Mucosa of stomach (tissue), 1 donor: ENCODE measurements around the gene INTS7.
"Not testable (repeated sequence)": the region's sequence is repeated elsewhere in the genome, so short reads cannot be mapped to it uniquely, and the experiment has no call there.

ENCODE experiments used
- H3K27me3 ChIP-seq: one replicate; pipeline ENCODE4 v1.7.0; 2013; ENCODE audit warnings: mild to moderate bottlenecking, low read length; ENCODE audit not compliant: control insufficient read depth, insufficient read depth
- H3K36me3 ChIP-seq: one replicate; pipeline ENCODE4 v1.7.0; 2013; ENCODE audit warnings: low read length; ENCODE audit not compliant: control insufficient read depth, insufficient read depth
- H3K4me1 ChIP-seq: one replicate; pipeline ENCODE4 v1.7.0; 2013; ENCODE audit warnings: mild to moderate bottlenecking, low read length; ENCODE audit not compliant: control insufficient read depth, insufficient read depth
- H3K4me3 ChIP-seq: one replicate; pipeline ENCODE4 v1.7.0; 2013; ENCODE audit warnings: low read length
- H3K9ac ChIP-seq: one replicate; pipeline ENCODE4 v1.7.0; 2013; ENCODE audit warnings: mild to moderate bottlenecking, low read length, moderate library complexity
- H3K9me3 ChIP-seq: one replicate; pipeline ENCODE4 v1.7.0; 2013; ENCODE audit warnings: mild to moderate bottlenecking, low read length, moderate library complexity; ENCODE audit not compliant: control insufficient read depth
- donor health status: Pancreatic carcinoma.

INTS7 gene

GRCh38 chr1:212030936-212031528 is 4.3 kb downstream of the INTS7 start:
- Histone ChIP-seq H3K9me3 (no peaks in the 10 kb centered on the region), H3K9ac (no peak overlapping the region), H3K36me3 (no peaks in the 10 kb centered on the region), H3K27me3 (no peaks in the 10 kb centered on the region), H3K4me1 (no peaks in the 10 kb centered on the region), H3K4me3 (no peak overlapping the region)

GRCh38 chr1:212027727-212028126 is 7.6 kb downstream of the INTS7 start:
- not testable (repeated sequence) for H3K4me3 ChIP-seq, H3K9ac ChIP-seq, H3K36me3 ChIP-seq, H3K9me3 ChIP-seq, H3K4me1 ChIP-seq, H3K27me3 ChIP-seq

GRCh38 chr1:212024469-212025149 is 10.7 kb downstream of the INTS7 start:
- no peaks in the 10 kb centered on the region for H3K36me3 ChIP-seq
- H3K27me3 ChIP-seq, result no peaks in the 10 kb centered on the region
- H3K9ac ChIP-seq, result no peak overlapping the region
- H3K4me1 ChIP-seq, result no peaks in the 10 kb centered on the region
- H3K9me3 ChIP-seq, result no peaks in the 10 kb centered on the region
- H3K4me3 ChIP-seq, result no peak overlapping the region

- not testable (repeated sequence) for H3K9ac ChIP-seq, H3K4me1 ChIP-seq, H3K36me3 ChIP-seq, H3K9me3 ChIP-seq, H3K27me3 ChIP-seq, H3K4me3 ChIP-seq
These were observed 12.4 kb downstream of the INTS7 start for GRCh38 chr1:212022908-212023307.

- no peaks in the 10 kb centered on the region for H3K27me3 ChIP-seq
- no peak overlapping the region for H3K4me3 ChIP-seq
- no peak overlapping the region for H3K9ac ChIP-seq
- no peaks in the 10 kb centered on the region for H3K9me3 ChIP-seq
- no peaks in the 10 kb centered on the region for H3K36me3 ChIP-seq
- no peaks in the 10 kb centered on the region for H3K4me1 ChIP-seq
These were observed 13.8 kb downstream of the INTS7 start for GRCh38 chr1:212021563-212021962.

GRCh38 chr1:212020975-212021374 is 14.4 kb downstream of the INTS7 start:
- Histone ChIP-seq H3K9me3 (no peaks in the 10 kb centered on the region), H3K4me1 (no peaks in the 10 kb centered on the region), H3K27me3 (no peaks in the 10 kb centered on the region), H3K36me3 (no peaks in the 10 kb centered on the region), H3K4me3 (no peak overlapping the region), H3K9ac (no peak overlapping the region)

- Histone ChIP-seq H3K36me3 (no peaks in the 10 kb centered on the region), H3K4me1 (no peaks in the 10 kb centered on the region), H3K9ac (no peak overlapping the region), H3K9me3 (no peaks in the 10 kb centered on the region), H3K27me3 (no peaks in the 10 kb centered on the region), H3K4me3 (no peak overlapping the region)
These were observed 21.7 kb downstream of the INTS7 start for GRCh38 chr1:212013672-212014071.

- no peaks in the 10 kb centered on the region for H3K27me3 ChIP-seq
- H3K9ac ChIP-seq, result no peak overlapping the region
- no peaks in the 10 kb centered on the region for H3K9me3 ChIP-seq
- no peaks in the 10 kb centered on the region for H3K36me3 ChIP-seq
- no peak overlapping the region for H3K4me3 ChIP-seq
- H3K4me1 ChIP-seq, result no peaks in the 10 kb centered on the region
These were observed 23.2 kb downstream of the INTS7 start for GRCh38 chr1:212012034-212012740.

GRCh38 chr1:212010004-212010403 is 25.4 kb downstream of the INTS7 start:
- H3K36me3 ChIP-seq, result no peaks in the 10 kb centered on the region

GRCh38 chr1:212009561-212009960 is 25.8 kb downstream of the INTS7 start:
- Histone ChIP-seq H3K4me1 (no peaks in the 10 kb centered on the region), H3K9ac (no peak overlapping the region), H3K9me3 (no peaks in the 10 kb centered on the region), H3K4me3 (no peak overlapping the region), H3K27me3 (no peaks in the 10 kb centered on the region), H3K36me3 (no peaks in the 10 kb centered on the region)

More at GRCh38 chr1:212010004-212010403, 25.4 kb downstream of the INTS7 start:
- Histone ChIP-seq H3K9me3 (no peaks in the 10 kb centered on the region), H3K9ac (no peak overlapping the region), H3K27me3 (no peaks in the 10 kb centered on the region), H3K4me3 (no peak overlapping the region), H3K4me1 (no peaks in the 10 kb centered on the region)

- H3K4me3 ChIP-seq, result no peak overlapping the region
- H3K9ac ChIP-seq, result no peak overlapping the region
- no peaks in the 10 kb centered on the region for H3K4me1 ChIP-seq
- H3K27me3 ChIP-seq, result no peaks in the 10 kb centered on the region
- no peaks in the 10 kb centered on the region for H3K9me3 ChIP-seq
- no peaks in the 10 kb centered on the region for H3K36me3 ChIP-seq
These were observed 27.5 kb downstream of the INTS7 start for GRCh38 chr1:212007886-212008285.

- no peaks in the 10 kb centered on the region for H3K36me3 ChIP-seq
- no peaks in the 10 kb centered on the region for H3K27me3 ChIP-seq
These were observed 28.2 kb downstream of the INTS7 start for GRCh38 chr1:212007178-212007577.

More at GRCh38 chr1:212007178-212007577, 28.2 kb downstream of the INTS7 start:
- H3K9ac ChIP-seq, result no peak overlapping the region
- no peak overlapping the region for H3K4me3 ChIP-seq
- H3K9me3 ChIP-seq, result no peaks in the 10 kb centered on the region
- no peaks in the 10 kb centered on the region for H3K4me1 ChIP-seq
